ENCODE results near the gene RBM33. TPM values are rescaled to one million over a fixed set of nuclear protein-coding genes. Genes with fewer than 3 reads are reported as not detected.
"Not testable (repeated sequence)": the region's sequence is repeated elsewhere in the genome, so short reads cannot be mapped to it uniquely, and the experiment has no call there.

Gene RBM33
- total RNA-seq, 2 experiments from 2014 or later = 67.6 to 81.1 TPM

DNA sequence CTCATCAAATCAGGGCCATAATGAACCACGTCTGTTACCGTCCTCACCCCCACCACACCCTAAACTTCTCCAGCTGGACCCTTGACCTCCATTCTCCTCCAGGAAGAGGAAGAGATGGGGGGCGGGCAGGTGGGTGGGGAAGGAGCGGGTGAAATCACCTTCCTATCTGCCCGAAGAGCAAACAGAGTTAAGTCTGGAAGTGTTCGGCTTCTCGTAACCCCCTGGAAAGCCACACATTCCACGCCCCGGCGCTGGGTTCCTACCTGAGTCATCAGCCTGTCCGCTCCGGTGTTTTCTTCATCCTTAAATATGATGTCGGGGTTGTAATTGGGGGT, 167.1 kb downstream of the RBM33 start:
- POLR2A ChIA-PET = no interaction called here
- Mint-ChIP-seq H3K4me1 (peaks cover 23% of the 10 kb centered on the region), H3K4me3 (no peak overlapping the region), H3K27ac (no peak overlapping the region), H3K36me3 (ENCODE audit: low read depth) (no peaks in the 10 kb centered on the region), H3K9me3 (ENCODE audit: low read depth) (no peaks in the 10 kb centered on the region), H3K27me3 (peaks cover 61% of the 10 kb centered on the region)
- DNase-seq (no peak), ATAC-seq (no peak)
- intact Hi-C loops (cut with DNase I, micrococcal nuclease) = loop anchor here in 1 of 2 experiments (5.0 kb wide), 1 partner anchor 1201 kb away; the partner anchor contains the start of gene MNX1
- CTCF ChIA-PET = no interaction called here

DNA sequence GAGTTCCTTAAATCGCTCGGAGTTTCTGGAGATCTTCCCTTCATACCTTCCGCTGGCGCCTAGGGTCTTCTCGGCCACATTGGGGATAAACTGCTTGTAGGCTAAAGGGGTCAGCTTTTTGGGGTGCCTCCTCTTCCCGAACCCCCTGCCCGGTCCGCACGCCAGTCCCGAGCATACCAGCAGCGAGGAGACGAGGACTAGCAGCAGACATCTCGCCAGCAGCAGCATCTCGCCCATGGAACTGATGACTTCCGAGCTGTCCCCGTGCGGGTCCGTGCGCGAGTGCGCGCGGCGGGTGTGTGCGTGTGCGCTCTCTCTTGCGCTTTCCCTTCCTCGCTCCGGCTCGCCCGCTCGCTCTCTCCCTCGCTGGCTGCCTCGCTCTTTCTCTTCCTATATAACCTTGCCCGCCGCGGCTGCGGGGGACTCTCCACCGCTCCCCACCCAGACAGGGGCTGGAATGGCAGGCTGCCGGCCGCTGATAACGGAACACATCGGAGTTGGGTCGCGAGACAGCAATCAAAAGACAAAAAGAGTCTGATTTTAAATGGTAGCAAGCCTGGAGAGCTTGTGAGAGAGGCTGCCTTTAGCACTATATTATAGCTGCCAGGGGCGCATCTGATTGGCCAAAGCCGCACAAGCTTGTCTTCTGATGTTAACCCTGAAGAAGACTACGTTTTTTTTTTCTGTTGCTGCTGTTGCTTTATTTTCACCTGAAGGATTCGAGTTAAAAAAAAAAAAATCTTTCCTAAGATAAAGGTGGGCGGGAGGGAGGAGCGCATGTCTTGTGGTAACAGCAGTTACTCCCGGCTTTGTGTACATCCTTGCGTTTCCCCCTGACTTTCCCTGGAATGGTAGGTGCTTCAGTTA, 167.7 kb downstream of the RBM33 start, which contains the start of gene SHH:
Gene SHH, minus strand, starts transcription at position 569 of the 867 bp plus-strand sequence. Its CDS starts 341 bp downstream, at position 228.
- intact Hi-C loops (cut with DNase I, micrococcal nuclease) = loop anchor here in 1 of 2 experiments (5.0 kb wide), 1 partner anchor 1200 kb away; the partner anchor contains the start of gene MNX1
- no peak for ATAC-seq
- H3K4me1 Mint-ChIP-seq = peaks cover 22% of the 10 kb centered on the region
- ChIA-PET POLR2A (no interaction called here), CTCF (no interaction called here)
- peaks cover 60% of the 10 kb centered on the region for H3K27me3 Mint-ChIP-seq
- no peaks in the 10 kb centered on the region for H3K9me3 Mint-ChIP-seq (ENCODE audit: low read depth)
- H3K27ac Mint-ChIP-seq = no peak within 1 kb of the TSS
- DNase-seq = no peak
- H3K36me3 Mint-ChIP-seq (ENCODE audit: low read depth) = no peaks in the 10 kb centered on the region
- H3K4me3 Mint-ChIP-seq = peak within 1 kb of the TSS; percentile 4

DNA sequence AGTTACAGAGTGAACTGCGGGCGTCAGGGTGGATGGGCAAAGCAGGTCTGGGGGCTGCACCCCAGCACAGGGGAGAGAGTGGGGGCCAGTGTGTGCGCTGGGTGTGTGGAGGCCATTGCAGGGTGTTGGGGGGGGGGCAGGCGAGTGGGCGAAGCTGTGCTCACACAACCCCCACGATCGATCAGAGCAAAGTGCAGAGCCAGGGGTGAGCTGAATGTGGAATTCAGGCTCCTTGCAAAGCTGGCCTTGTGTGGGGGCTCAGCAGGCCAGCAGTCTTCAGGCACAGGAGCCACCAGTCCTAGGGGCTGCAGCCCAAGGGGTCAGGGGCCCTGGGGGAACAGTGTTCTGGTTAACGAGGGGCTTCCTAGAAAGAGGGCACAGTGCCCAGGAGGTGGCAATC, 168.7 kb downstream of the RBM33 start:
- ChIA-PET POLR2A (no interaction called here), CTCF (no interaction called here)
- peaks cover 50% of the 10 kb centered on the region for H3K27me3 Mint-ChIP-seq
- H3K4me1 Mint-ChIP-seq = peaks cover 16% of the 10 kb centered on the region
- H3K9me3 Mint-ChIP-seq (ENCODE audit: low read depth) = no peaks in the 10 kb centered on the region
- no peaks in the 10 kb centered on the region for H3K36me3 Mint-ChIP-seq (ENCODE audit: low read depth)
- ATAC-seq = no peak
- DNase-seq = no peak
- intact Hi-C loops (cut with DNase I, micrococcal nuclease) = loop anchor here in 1 of 2 experiments (5.0 kb wide), 1 partner anchor 1199 kb away; the partner anchor contains the start of gene MNX1
- H3K27ac Mint-ChIP-seq = no peak overlapping the region
- H3K4me3 Mint-ChIP-seq = no peak overlapping the region

DNA sequence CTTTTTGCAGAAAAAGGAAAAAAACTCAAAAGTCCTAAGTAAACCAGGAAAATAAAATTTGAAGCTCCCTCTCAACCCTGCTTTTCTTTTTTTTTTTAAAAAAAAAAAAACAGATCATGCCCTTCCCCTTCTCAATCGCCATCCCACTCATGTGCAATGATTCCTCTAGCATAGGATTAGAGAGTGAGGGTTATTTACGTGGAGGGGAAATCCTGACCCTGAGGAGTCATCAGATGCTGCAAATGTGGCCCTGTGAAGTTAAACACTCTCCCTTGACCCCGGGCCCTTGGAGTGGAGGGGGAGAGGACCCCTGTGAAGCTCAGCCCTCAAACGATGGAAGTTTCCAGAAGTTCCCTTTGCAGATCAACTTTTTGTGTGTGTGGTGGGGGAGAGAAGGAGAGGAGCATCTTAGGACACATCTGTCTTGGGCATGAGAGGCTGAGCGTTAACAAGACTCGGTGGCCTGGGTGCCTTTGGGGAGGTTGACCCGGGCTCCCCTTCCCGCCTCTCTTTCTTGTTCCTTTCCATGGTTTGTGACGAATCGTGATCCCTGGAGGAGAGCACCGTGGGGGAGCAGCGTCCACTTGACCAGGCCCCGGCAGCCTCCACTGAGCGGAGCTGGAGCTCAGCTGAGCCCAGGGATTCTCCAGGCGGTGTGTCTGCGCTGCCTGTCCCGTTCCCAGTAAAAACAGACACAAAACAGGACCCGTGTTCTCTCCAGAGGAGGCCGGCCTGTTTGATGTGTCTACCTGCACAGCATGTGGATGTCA, 169.3 kb downstream of the RBM33 start:
- ATAC-seq = no peak
- no peak overlapping the region for H3K4me3 Mint-ChIP-seq
- H3K9me3 Mint-ChIP-seq (ENCODE audit: low read depth) = no peaks in the 10 kb centered on the region
- ChIA-PET POLR2A (no interaction called here), CTCF (interaction anchor here (0.5 to 1.1 kb wide), 3 partner anchors 248 to 659 kb away, joined by 3 to 4 read pairs (median 3); no protein-coding TSS in a partner anchor)
- DNase-seq = no peak
- H3K36me3 Mint-ChIP-seq (ENCODE audit: low read depth) = no peaks in the 10 kb centered on the region
- intact Hi-C loops (cut with DNase I, micrococcal nuclease) = loop anchor here in 1 of 2 experiments (5.0 kb wide), 1 partner anchor 1199 kb away; the partner anchor contains the start of gene MNX1
- H3K4me1 Mint-ChIP-seq = peaks cover 16% of the 10 kb centered on the region
- peaks cover 49% of the 10 kb centered on the region for H3K27me3 Mint-ChIP-seq
- H3K27ac Mint-ChIP-seq = no peak overlapping the region

DNA sequence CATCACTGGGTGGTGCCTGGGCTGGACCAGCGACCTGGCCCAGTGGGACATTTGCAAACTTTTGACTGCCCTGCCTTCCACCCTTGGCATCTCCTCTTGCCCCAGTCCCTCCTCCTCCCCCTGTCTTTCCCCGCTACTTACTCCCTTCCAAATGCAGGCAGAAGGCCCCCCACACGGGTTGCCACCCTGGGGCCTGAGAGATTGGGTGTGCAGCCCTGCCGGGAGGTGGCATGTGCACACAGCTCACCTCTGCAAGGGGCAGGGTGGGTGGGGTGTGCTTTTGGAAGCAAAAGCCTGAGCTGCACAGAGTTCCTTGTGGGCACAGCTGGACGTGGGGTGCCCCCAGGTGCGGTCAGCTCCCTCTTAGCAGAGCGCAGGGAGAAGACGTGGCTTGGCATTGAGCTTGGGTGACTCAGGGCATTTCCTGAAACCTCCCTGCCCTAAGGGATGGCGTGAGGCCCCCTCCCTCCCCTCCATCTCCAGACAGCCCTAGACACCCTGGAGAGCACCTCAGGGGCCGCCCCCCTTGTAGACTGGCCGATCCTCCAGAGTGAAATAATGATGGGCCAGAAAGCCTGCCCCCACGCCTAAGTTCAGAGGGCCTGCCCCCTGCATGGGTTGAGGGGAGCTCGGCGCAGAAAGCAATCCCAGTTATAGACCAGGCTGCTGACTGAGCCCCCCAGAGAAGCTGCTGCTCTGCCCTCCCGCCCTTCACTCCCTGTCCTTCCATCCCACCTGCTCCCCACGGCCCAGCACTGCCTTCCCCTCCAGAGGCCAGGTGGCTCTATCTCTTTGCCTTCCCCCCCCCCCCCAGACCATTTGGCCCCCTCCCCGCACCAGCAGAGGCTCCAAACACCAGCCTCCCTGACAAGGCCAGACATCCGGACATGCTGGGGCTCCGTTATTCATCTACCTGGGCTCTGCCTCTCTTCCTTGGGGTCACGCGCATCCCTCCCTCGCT, 170.1 kb downstream of the RBM33 start:
- DNase-seq (no peak), ATAC-seq (peak; percentile 2)
- POLR2A ChIA-PET = no interaction called here
- intact Hi-C loops (cut with DNase I, micrococcal nuclease) = loop anchor here (1.0 to 5.0 kb wide), 5 partner anchors 658 to 1198 kb away; partner anchors contain the start of gene MNX1 (in 1 of the 2)
- Mint-ChIP-seq H3K27me3 (peaks cover 43% of the 10 kb centered on the region), H3K9me3 (ENCODE audit: low read depth) (no peaks in the 10 kb centered on the region), H3K36me3 (ENCODE audit: low read depth) (no peaks in the 10 kb centered on the region), H3K4me3 (no peak overlapping the region), H3K27ac (no peak overlapping the region), H3K4me1 (peaks cover 12% of the 10 kb centered on the region)
- CTCF ChIA-PET = interaction anchor here (1.1 kb wide), 1 partner anchor 658 kb away, joined by 4 read pairs; no protein-coding TSS in a partner anchor

DNA sequence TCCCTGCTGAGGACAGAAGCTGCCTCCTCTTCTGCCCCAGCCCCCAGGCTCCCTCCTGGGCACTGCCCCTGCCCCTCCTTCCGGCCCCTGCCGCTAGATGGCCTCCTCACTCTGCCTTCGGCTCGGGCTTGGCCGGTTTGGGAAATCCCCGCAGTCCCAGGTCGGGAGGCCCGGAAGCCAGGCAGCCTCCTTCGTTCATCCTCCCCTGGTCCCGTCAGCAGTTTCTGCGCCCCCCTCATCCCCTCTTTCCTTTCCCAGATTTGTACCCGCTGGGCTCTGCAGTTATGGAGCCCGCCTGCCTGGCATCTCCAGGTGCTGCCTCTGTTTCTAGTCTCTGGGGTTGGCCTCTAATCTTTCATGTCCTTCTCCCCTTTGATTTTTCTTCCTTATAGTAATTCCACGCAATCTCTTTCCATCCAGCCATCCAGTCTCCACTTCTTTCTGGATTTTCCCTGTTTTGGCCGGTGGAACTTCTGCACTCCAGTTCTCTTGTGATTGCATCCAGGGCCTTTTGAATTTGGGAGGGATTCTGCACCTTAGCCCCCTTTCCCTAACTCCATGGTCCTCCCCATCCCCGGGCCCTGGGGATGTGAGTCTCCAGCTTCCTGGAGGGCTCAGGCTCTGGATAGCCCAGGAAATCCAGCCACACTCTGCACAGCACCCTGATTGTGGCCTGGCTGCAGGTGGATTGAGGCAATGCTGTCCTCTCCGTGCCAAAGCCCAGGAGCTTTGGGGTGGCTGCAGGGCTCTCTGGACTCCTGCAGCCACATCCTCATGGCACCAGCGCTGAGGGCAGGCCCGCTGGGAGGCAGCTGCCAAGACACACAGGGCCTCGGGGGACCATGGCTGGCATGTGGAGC, 171.1 kb downstream of the RBM33 start:
- Mint-ChIP-seq H3K4me1 (peaks cover 12% of the 10 kb centered on the region), H3K36me3 (ENCODE audit: low read depth) (no peaks in the 10 kb centered on the region), H3K27ac (no peak overlapping the region), H3K4me3 (no peak overlapping the region), H3K9me3 (ENCODE audit: low read depth) (no peaks in the 10 kb centered on the region), H3K27me3 (peaks cover 41% of the 10 kb centered on the region)
- peak; percentile 90 for ATAC-seq
- ChIA-PET POLR2A (no interaction called here), CTCF (interaction anchor here (0.5 kb wide), 1 partner anchor 337 kb away, joined by 3 read pairs; no protein-coding TSS in a partner anchor)
- peak; percentile 89 for DNase-seq
- intact Hi-C loops (cut with DNase I, micrococcal nuclease) = loop anchor here (1.0 to 5.0 kb wide), 4 partner anchors 657 to 1002 kb away; no protein-coding TSS in a partner anchor

DNA sequence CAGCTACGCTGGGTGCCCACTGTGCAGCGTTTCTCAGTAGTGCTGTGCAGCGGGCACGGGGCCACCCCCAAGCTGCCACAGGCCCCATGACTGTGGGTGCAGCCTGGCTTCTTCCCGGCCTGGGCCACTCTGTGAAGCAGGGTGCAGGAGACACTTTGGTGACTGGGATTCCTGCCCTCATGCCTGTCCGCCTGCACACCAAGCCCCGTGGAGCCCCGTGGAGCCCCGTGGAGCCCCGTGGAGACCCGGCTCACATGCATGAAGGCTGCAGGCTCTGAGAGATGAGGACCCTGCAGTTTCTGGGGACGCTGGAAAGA, 171.7 kb downstream of the RBM33 start:
- Mint-ChIP-seq H3K27ac (no peak overlapping the region), H3K27me3 (peaks cover 35% of the 10 kb centered on the region), H3K9me3 (ENCODE audit: low read depth) (no peaks in the 10 kb centered on the region), H3K36me3 (ENCODE audit: low read depth) (no peaks in the 10 kb centered on the region), H3K4me3 (no peak overlapping the region), H3K4me1 (peaks cover 12% of the 10 kb centered on the region)
- intact Hi-C loops (cut with DNase I, micrococcal nuclease) = loop anchor here in 1 of 2 experiments (5.0 kb wide), 2 partner anchors 656 to 1001 kb away; no protein-coding TSS in a partner anchor
- ChIA-PET POLR2A (no interaction called here), CTCF (interaction anchor here (0.5 kb wide), 1 partner anchor 336 kb away, joined by 3 read pairs; no protein-coding TSS in a partner anchor)
- DNase-seq (no peak), ATAC-seq (no peak)

DNA sequence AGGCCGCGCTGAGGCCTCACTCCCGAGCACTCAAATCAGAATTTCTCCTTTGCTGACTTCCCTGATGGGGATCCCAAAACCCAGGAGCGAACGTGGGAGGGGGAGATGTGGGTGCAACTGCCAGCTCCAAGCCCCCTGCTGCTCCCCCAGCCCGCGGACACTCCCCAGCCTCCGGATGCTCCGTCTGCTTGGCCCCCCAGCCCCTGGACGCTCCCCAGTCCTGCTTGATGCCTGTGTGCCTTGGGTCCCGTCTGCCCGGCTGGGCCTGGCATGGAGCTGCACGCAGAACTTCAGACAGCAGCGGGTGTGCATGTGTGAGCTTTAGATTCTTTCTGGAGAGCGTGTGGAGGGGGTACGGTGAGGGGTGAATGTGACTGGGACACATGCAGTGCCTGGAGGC, 172.5 kb downstream of the RBM33 start:
- ChIA-PET CTCF (no interaction called here), POLR2A (no interaction called here)
- ATAC-seq (no peak), DNase-seq (no peak)
- peaks cover 26% of the 10 kb centered on the region for H3K27me3 Mint-ChIP-seq
- intact Hi-C loops (cut with DNase I, micrococcal nuclease) = loop anchor here in 1 of 2 experiments (5.0 kb wide), 2 partner anchors 655 to 1000 kb away; no protein-coding TSS in a partner anchor
- peaks cover 7% of the 10 kb centered on the region for H3K4me1 Mint-ChIP-seq
- no peaks in the 10 kb centered on the region for H3K36me3 Mint-ChIP-seq (ENCODE audit: low read depth)
- no peak overlapping the region for H3K4me3 Mint-ChIP-seq
- H3K27ac Mint-ChIP-seq = no peak overlapping the region
- H3K9me3 Mint-ChIP-seq (ENCODE audit: low read depth) = no peaks in the 10 kb centered on the region

DNA sequence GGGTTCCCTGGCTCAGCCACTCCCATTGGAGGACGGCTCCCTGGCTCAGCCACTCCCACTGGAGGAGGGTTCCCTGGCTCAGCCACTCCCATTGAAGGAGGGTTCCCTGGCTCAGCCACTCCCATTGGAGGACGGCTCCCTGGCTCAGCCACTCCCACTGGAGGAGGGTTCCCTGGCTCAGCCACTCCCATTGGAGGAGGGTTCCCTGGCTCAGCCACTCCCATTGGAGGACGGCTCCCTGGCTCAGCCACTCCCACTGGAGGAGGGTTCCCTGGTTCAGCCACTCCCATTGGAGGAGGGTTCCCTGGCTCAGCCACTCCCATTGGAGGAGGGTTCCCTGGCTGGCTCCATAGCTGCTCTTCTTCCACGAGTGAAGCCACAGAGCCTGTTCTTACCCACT, 173.1 kb downstream of the RBM33 start:
- DNase-seq; H3K4me1 Mint-ChIP-seq; H3K36me3 Mint-ChIP-seq (ENCODE audit: low read depth); H3K4me3 Mint-ChIP-seq; CTCF ChIA-PET; H3K9me3 Mint-ChIP-seq (ENCODE audit: low read depth); H3K27ac Mint-ChIP-seq; ATAC-seq: not testable (repeated sequence)
- H3K27me3 Mint-ChIP-seq = peaks cover 23% of the 10 kb centered on the region
- intact Hi-C loops (cut with DNase I, micrococcal nuclease) = loop anchor here in 1 of 2 experiments (5.0 kb wide), 2 partner anchors 655 to 1000 kb away; no protein-coding TSS in a partner anchor
- POLR2A ChIA-PET = interaction anchor here (0.6 kb wide), 1 partner anchor 77 kb away, joined by 4 read pairs; no protein-coding TSS in a partner anchor
